Erythroblast (primary cell): ENCODE measurements around the gene CASZ1.

Source experiments
- GATA1 ChIP-seq: IDR thresholded peaks from 2 replicates; pipeline ENCODE4 v1.6.1; 2011; ENCODE audit warnings: low read depth, mild to moderate bottlenecking, control low read depth, low read length, moderate library complexity
- POLR2A ChIP-seq: IDR thresholded peaks from 2 replicates; pipeline ENCODE4 v1.6.1; 2011; ENCODE audit warnings: mild to moderate bottlenecking, low read length

- TF ChIP-seq POLR2A (no peak), GATA1 (no peak)
These were observed 161.2 kb downstream of the CASZ1 start for GRCh38 chr1:10635085-10635896.
